Measurements from ENCODE around the gene SLC43A3. TPM values are rescaled to one million over a fixed set of nuclear protein-coding genes. Genes with fewer than 3 reads are reported as not detected.

The SLC43A3 gene
- total RNA-seq, 1 donor from 2014 or later, result 117 TPM

DNA sequence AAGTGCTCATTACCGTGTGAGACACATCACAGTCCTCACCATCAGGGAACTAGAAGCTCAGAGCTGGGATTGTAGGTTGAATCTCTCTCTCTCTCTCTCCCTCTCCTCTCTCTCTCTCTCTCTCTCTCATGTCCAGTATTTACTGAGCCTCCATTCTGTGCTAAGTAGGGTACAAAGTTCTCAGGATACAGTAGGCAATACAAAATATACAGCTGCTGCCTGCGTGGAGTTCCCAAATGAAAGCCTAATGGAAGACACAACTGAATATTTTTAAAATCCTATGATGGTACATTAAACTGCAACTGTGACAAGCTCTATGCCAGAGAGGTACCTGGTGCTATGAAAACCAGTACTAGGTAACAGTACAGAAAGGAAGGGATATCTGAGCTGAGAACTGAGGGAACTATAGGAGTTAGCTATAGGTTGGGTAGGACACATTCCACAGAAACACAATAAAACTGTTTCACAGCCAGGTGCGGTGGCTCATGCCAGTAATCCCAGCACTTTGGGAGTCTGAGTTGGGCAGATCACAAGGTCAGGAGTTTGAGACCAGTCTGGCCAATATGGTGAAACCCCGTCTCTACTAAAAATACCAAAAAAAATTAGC lies 26.8 kb downstream of the SLC43A3 start:
- intact Hi-C loops (cut with DNase I), result no loop called here
- H3K4me3 ChIP-seq, result no peak overlapping the region
- H3K27me3 ChIP-seq, result no peaks in the 10 kb centered on the region
- DNase-seq (no peak), ATAC-seq (no peak)
- TF ChIP-seq, protein P1, sequence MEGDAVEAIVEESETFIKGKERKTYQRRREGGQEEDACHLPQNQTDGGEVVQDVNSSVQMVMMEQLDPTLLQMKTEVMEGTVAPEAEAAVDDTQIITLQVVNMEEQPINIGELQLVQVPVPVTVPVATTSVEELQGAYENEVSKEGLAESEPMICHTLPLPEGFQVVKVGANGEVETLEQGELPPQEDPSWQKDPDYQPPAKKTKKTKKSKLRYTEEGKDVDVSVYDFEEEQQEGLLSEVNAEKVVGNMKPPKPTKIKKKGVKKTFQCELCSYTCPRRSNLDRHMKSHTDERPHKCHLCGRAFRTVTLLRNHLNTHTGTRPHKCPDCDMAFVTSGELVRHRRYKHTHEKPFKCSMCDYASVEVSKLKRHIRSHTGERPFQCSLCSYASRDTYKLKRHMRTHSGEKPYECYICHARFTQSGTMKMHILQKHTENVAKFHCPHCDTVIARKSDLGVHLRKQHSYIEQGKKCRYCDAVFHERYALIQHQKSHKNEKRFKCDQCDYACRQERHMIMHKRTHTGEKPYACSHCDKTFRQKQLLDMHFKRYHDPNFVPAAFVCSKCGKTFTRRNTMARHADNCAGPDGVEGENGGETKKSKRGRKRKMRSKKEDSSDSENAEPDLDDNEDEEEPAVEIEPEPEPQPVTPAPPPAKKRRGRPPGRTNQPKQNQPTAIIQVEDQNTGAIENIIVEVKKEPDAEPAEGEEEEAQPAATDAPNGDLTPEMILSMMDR (IDR thresholded peaks at IDR 0.05), result no peak
- H3K27ac ChIP-seq, result no peak overlapping the region
- H3K36me3 ChIP-seq, result no peaks in the 10 kb centered on the region
- H3K9me3 ChIP-seq, result no peaks in the 10 kb centered on the region
- no peaks in the 10 kb centered on the region for H3K4me1 ChIP-seq

DNA sequence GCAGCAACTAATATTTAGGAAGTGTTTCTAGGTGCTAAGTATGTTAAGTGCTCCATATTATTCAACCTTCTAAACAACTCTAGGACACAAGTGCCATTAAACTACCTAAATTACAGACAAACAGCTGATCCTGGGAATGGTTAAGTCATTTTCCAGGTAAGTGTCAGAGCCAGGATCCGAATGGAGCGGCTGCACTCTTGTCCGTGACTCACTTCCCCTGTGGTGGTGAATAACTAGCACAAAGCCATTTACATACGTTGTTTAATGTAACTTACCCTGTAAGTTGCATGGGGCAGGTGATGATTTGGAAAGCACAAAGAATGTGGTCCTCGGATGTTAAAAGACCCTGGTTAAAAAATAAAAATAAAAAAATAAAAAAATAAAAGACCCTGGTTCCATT lies 27.7 kb downstream of the SLC43A3 start:
- DNase-seq (no peak), ATAC-seq (no peak)
- Histone ChIP-seq H3K4me1 (no peaks in the 10 kb centered on the region), H3K27me3 (no peaks in the 10 kb centered on the region), H3K27ac (no peak overlapping the region), H3K36me3 (no peaks in the 10 kb centered on the region), H3K9me3 (no peaks in the 10 kb centered on the region), H3K4me3 (no peak overlapping the region)
- TF ChIP-seq, protein P1 (IDR thresholded peaks at IDR 0.05), result no peak
- intact Hi-C loops (cut with DNase I), result no loop called here

DNA sequence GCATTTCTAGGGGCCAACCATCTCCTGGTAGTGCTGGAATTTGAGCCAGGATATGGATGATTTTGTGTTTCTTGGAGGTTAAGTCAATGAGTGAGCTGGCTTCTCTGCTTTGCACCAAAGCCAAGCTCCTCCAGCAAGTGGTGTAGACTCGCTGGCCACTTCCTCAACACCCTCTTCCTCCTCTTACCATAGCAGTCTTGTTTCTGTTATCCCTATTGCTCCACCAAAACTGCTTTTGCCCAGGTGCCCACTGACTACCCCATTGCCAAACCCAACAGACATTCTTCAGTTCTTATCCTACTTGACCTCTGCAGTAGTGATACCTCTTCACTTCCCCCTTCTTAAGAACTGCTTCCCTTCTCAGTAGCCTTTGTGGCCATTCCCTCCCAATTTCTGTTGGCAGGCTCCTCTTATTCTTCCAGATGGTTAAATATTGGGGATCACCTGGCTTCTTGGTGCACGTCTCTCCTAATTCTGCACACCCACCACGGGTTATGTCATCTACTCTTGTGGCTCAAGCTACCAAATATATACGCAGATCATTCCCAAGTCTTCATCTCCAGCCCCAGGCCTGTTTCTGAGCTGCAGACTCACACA lies 29.4 kb downstream of the SLC43A3 start:
- Histone ChIP-seq H3K27me3 (no peaks in the 10 kb centered on the region), H3K4me1 (no peaks in the 10 kb centered on the region), H3K36me3 (no peaks in the 10 kb centered on the region), H3K9me3 (no peaks in the 10 kb centered on the region), H3K27ac (no peak overlapping the region), H3K4me3 (no peak overlapping the region)
- TF ChIP-seq, protein P1 (IDR thresholded peaks at IDR 0.05), result no peak
- ATAC-seq (no peak), DNase-seq (no peak)
- intact Hi-C loops (cut with DNase I), result no loop called here

DNA sequence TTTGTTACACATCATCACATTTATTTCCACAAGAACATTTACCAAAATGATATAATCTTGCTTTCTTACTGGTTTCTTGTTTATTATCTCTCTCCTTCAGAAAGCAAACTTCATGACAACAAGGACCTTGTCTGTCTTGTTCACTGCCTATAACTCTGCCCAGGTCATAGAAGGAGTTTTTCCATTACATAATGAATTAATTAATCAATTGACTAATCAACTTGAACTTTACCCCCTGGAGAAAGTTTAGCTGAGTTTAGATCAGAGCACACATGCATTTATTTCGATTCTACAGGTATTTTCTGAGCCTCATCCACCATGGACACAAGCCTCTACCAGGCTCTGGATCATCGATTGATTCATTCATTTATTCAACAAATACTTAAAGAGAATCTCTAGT lies 30.2 kb downstream of the SLC43A3 start:
- H3K27ac ChIP-seq, result no peak overlapping the region
- DNase-seq (no peak), ATAC-seq (no peak)
- H3K36me3 ChIP-seq, result no peaks in the 10 kb centered on the region
- no peak overlapping the region for H3K4me3 ChIP-seq
- H3K27me3 ChIP-seq, result no peaks in the 10 kb centered on the region
- intact Hi-C loops (cut with DNase I), result no loop called here
- H3K4me1 ChIP-seq, result no peaks in the 10 kb centered on the region
- no peaks in the 10 kb centered on the region for H3K9me3 ChIP-seq
- TF ChIP-seq, protein P1 (IDR thresholded peaks at IDR 0.05), result no peak

DNA sequence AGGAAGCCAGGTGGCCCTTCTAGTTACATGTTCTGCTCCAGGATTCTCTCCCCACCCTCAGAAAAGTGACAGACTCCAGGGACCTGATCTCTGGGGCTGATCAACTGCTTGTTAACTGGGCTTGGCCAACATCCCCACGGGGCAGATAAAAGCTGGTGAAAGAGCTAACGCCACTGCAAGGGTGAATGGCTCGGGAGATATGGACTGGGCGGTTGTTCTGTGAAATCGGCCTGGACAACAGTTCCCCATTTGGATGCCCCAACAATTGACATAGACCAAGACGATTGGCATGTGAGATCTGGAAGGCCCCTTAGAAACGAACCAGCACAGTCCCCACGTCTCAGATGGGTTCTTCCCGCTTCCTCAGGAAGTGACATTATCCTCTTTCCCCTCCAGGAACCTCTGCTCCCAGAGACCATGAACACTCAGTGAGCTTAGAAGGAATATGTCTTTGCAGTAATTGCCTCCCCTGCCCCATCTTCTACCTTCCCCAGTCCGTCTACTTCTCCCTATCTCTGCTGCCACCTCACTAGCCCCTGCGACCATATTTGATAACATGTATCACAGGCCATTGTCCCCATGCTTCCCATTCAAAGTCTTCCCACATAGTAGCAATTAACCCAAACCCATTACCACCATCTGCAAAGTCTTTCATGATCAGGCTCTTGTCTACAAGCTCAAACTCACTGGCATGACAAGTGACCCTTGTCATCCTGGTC lies 30.9 kb downstream of the SLC43A3 start:
- Histone ChIP-seq H3K4me3 (no peak overlapping the region), H3K36me3 (no peaks in the 10 kb centered on the region), H3K9me3 (no peaks in the 10 kb centered on the region), H3K4me1 (no peaks in the 10 kb centered on the region), H3K27me3 (no peaks in the 10 kb centered on the region), H3K27ac (no peak overlapping the region)
- DNase-seq (no peak), ATAC-seq (no peak)
- intact Hi-C loops (cut with DNase I), result no loop called here
- TF ChIP-seq, protein P1 (IDR thresholded peaks at IDR 0.05), result no peak
